Ecto neural progenitor cell (in vitro differentiated cells): ENCODE results near the gene RPS6KB2.
"Not testable (repeated sequence)": the region's sequence is repeated elsewhere in the genome, so short reads cannot be mapped to it uniquely, and the experiment has no call there.

Source experiments
- DNase-seq: peaks from one replicate; pipeline ENCODE4 v3.0.0-alpha.2; 2018; ENCODE audit warnings: low spot score

The RPS6KB2 gene

DNA sequence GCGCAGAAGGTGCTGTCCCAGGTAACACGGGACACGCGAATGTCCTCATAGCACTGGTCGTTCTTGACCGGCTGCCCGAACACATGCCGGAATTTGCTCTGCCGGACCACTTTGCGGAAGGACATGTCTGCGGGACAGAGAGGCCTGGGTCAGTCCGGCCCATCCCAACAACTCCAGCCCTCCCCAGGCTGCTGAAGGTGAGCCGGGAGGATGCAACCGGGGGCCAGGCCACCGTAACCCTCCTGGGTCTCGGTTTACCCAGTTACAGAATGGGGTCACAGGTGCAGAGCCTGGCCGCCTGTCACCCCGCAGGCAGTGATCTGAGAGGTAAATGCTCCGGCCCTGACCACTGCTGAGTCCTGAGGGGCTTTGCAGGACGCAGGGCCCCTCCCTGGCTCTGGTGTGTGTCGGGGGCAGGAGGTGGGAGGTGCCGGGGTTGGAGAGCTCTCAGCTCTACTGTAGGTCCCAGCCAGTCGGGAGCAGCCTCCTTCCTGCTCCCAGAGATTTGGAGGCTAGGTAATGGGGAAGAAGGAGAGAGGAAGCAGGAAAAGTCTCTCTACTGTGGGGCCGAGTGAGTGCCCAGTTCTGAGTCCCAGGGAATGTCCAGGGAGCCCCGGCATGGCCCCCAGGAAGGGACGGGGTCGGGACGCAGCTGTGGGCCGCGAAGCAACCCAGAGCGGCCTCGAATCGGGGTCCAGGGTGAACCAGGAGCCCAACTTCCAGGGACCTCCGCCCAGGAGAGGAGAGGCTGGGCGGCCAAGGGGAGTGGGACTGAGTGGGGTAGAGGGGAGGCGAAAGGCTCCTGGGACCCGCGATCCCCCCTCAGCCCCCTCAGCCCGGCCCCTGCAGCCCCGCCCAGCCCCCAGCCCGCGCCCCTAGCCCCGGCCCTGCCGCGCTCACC lies 14.5 kb downstream of the RPS6KB2 start:
- no peak for DNase-seq

DNA sequence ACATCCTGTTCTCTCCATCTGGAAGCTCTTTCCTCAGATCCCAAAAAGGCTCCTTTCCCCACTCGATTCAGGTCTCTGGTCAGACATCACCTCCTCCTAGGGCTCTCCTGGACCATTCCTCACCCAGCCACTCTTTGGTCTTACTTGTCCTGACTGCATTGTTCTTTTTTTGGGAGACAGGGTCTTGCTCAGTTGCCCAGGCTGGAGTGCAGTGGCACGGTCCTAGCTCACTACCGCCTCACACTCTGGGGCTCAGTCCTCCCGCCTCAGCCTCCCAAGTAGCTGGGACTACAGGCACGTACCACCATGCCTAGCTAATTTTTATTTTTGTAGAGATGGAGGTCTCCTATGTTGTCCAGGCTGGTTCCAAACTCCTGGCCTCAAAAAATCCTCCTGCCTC lies 17.2 kb downstream of the RPS6KB2 start:
- DNase-seq = no peak

DNA sequence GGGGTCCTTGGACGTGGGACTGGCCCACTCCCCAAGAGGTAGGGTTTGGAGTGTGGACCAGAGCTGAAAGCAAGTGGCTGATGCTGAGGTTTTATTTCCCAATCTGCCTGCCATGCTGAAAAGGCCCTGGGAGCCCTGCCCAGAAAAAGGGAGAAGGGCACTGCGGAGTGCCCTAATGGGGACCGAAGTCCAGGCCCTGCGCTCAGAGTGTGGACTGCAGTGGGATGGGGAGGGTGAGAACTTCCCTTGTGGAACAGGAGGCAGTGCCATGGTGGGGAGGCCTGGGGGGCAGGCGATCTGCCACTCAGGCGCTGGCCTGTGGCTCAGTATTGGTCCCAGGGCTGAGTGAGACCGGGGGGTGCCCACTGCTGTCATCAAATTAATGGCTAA lies 19.9 kb downstream of the RPS6KB2 start:
- DNase-seq = no peak

DNA sequence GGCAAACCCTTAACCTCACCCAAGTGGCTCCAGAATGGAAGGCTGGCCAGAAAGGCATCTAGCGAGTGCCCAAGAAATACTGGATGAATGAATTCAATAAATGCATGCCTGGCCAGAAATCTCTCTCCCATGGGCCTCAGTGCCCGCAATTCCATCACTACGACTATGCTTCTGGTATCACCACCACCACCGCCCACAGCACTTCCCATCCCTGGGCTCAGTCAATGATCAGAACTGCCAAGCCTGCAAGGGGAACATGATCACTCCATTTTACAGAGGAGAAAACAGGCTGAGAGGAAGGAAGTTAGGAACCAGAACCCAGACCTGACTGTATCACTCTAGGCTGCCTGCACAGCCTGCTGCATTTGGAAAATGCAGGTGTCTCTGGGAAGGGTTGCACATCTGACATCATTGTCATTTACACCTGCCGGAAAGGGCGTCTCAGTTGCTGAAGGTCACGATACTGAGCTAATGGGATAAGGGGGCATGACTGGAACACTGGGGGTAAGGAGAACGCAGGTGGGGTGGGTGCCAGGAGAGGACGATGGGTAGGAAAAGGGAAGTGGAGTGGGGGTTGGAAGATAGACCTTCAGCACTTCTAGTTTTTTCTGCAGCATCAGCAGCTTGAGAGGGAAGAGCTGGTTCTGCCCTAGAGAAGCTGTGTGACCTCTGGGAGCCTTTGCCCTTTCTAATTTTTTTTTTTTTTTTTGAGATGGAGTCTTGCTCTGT lies 21.0 kb downstream of the RPS6KB2 start:
- no peak for DNase-seq

DNA sequence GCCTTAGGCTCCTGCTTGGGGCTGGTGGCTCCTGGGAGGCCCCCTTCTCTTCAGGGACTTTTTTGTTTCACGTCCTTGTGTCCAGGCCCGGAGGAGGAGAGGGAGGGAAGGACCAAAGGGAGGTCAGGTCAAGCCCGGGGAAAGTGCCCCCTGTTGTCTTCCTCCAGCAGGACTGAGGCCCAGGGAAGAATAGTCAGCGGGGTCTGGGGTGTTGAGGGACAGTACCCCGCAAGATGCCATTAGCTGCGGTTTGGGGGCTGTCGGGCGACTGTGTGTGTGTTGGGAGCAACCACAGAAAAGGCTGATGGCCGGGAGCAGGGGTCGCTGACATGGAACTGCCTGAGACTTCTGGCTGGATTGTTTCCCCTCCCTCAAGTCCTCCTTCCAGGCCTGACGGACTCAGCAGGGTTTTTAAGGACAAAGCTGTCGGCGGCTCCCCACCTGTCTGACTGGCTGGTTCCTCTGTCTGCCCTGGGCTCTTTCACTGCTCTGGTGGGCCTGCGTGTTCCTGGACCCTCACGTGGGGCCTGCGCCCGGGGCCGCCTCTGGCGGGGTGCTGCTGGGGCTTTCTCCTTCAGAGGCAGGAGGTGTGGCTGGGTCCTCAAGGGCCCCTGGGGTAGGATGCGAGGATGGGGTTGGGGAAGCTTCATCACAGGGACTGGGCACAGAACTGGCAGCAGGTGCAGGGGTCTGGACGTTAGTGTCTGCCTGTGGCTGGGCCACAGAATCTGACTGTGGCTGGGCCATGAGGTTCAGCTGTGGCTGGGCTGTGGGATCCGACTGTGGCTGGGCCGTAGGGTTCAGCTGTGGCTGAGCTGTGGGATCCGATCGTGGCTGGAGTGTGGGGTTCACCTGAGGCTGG lies 22.7 kb downstream of the RPS6KB2 start:
- no peak for DNase-seq

DNA sequence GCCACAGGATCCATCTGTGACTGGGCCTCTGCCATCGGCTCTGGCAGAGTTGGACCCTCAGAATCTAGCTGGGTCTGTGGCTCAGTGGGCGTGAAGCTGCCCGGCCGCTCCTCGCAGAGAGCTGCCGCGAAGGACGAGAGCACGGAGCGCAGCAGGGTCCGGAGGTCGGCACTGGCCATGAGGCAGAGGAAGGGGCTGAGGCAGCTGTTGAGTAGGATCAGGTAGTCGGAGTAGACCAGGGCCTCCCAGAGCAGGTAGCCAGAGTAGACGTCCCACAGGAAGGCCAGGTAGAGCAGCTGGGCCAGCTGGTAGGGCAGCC lies 23.3 kb downstream of the RPS6KB2 start:
- no peak for DNase-seq

DNA sequence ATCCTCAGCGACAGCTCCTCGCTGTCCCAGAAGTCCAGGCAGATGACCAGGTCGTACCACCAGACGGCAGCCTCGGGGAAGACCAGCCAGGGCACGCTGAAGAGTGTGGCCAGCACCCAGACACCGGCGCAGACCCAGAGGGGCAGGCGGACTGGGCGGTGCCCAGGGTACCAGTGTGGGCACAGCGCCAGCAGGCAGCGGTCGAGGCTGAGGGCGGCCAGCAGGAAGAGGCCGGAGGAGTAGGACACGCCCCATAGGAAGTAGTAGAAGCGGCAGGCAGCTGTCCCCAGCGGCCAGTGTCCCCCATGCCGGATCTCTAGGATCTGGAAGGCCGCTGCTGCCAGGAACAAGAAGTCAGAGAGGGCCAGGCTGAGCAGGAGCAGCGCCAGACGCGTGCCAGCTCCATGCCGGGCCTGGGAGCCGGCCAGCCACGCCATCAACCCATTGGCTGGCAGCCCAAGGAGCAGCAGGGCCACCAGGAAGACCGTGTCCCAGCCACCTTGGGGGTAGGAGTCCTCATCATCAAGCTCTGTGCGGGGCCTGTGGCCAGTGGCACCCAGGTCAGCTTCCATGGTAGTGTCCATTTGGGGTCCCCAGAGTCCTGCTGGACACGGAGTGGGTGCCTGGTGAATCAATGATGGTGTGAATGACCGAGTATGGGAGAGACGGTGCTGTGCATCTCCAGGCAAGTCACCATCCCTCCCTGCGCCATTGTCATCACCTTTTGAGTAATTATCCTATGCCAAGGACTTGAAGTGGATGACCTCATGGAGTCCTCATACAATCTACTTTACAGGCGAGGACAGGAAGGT lies 24.1 kb downstream of the RPS6KB2 start, which contains the start of gene GPR152:
GPR152 (minus strand) TSS at position 589 of the 812 bp plus-strand sequence; CDS start at position 584, 5 bp downstream.
- no peak for DNase-seq

DNA sequence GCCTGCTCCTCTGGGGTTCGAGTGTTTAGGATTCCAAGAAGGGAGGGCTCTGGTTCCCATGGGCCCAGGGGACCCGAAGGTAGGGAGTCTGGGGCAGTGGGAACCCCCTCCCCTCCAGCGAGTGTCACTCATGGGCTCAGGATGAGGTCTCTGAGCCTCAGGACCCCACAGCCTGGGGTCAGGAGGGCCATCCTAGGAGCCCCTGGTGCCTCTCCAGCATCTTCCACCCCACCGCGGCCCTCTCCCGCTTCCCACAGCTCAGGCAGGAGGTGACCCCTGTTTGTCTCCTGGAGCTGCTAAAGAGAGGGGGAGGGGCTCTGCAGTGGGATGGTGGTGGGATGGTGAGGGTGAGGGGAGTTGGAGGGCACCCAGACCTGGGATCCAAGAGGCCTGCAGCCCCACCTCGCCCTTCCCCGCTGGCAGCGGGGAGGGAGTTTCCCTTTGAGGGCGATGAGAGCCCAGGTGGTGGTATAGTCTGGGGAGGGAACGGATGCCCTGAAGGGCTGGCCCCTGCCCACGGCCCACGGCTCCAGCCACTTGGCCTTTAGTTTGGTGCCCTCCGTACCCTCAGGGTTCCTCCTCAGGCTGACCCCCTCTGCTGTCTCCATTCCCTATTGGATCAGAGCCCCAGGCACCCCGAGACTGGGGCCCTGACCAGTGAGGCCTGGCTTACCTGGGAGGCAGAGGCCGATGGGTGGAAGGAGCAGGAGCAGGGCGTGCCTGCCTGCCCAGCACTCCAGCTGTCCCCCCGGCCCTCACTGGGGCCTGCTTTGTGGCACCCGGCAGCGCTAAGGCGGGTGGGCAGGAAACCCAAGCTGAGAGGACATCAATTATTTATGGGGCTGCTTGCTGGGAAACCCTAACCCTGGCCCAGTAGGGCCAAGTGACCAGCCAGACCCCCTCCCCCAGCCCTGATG lies 25.8 kb downstream of the RPS6KB2 start:
- DNase-seq = no peak

DNA sequence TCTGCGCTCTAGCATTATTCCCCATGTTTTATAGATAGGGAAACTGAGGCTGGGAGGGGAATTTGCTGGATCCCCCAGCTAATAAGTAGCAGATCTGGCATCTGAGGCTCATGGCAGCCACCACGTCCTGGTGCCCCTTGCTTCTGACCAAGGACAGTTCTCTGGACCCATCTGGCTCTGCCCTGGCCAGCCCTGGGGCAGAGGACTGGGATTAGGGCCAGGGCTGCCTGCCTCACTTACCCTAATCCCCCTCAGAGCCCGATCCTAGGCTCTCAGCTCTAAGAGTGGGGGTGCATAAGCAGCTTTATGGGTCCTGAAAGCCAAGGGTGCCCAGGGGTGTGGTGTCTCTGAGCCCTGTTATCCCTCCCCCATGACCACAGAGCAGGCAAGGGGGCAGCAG lies 26.8 kb downstream of the RPS6KB2 start, which contains the start of gene CABP4:
CABP4 (plus strand) TSS at position 301 of the 400 bp plus-strand sequence; CDS start at position 371, 70 bp downstream.
- no peak for DNase-seq

DNA sequence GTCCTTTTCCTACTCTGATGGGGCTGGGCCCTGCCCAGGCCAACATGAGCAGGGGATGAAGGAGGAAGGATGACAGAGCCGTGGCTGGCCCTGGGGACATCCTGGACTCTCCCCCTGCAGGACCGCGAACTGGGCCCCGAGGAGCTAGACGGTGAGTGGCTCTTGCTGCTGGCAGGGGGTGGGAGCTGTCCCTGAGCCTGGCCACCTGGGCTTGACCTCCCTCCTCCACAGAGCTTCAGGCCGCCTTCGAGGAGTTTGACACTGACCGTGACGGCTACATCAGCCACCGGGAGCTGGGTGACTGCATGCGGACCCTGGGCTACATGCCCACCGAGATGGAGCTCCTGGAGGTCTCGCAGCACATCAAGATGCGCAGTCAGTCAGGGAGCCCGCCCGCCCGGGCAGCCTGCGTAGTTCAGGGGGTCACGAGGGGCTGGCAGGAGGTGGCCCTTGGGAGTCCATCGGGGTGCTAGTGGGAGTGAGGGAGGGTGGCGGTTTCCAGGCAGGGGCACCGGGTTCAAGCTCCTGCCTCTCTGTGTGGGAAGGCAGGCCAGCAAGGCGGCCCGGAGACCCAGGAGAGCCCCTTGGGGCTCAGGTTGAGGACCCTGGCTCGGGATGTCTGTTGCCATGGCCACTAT lies 27.9 kb downstream of the RPS6KB2 start:
- no peak for DNase-seq

DNA sequence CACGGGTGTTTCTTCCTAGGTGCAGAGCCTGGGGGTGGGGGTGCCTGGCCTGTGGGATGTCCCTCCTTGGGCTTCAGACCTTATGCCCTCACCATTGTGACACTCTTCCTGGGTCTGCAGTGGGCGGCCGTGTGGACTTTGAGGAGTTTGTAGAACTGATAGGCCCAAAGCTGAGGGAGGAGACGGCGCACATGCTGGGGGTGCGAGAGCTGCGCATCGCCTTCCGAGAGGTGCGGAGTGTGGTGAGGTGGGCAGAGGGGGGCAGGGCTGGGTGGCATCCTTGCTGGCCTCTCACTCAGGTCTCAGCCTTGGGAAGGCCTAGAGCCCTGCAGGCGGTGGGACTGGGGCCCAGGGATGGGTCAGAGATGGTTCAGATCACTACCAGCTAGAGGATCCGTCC lies 29.2 kb downstream of the RPS6KB2 start:
- DNase-seq = no peak

DNA sequence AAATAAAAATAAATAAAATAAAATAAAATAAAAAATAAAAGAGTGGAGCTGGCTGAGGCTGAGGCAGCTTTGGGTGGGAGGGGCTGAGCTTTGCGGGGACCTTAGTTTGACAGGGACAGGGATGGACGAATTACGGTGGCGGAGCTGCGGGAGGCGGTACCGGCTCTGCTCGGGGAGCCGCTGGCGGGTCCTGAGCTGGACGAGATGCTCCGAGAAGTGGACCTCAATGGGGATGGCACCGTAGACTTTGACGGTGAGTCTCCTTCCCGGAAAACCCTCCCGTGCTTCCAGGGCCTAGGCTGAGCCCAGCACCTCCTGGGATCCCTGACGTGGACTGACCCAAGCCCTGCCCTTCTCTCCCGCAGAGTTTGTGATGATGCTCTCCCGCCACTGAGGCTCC lies 30.0 kb downstream of the RPS6KB2 start:
- DNase-seq = no peak

DNA sequence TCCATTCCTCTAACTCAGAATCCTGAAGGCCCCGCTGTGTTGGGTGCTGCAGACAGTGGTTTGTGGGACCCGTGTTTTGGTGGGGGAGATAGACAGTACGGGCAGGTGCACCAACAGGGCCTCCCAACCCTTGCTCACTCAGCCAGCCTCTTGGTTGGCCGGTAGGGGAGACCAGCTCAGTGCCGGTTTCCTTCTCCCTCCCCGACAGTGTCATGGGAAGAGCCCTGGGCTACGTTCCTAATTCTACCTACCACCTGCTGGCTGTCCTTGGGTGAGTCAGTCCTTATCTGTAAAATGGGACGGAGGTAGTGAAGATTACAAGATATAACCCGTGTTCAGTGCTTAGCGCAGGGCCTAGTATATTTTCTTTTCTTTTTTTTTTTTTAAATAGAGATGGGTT lies 34.9 kb downstream of the RPS6KB2 start:
- no peak for DNase-seq

DNA sequence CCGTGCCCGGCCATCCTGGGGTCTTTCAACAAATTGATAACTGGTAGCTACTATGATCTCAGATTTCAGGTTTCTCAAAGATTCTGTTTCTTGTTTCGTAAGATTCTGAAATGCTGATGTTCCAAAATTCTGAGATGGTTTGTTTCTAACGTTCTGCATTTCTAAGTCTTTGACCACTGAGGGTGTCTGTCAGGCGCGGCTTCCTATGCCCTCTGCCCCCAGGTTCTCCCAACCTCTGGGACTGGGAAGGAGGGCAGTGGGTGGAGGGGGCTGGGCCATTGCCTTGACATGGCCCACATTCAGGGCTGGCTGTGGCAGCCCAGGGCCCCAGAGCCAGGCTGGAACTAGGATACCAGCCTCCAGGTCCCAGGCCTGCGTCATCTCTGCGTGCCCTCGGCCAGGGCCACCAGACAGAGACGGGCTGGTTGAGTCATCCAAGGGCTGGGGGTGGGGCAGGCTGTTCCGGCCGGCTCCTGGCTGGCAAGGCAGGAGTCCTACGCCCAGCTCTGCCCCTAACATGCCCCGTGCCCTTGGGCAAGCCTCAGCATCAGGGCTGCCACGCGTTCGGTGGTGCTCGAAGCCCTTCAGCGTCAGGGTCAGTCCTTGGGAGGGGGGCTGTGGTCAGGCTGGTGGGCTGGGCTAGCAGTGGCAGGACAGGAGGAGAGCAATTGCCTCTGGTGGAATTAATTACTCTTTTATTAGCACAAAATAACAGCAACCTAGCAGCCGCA lies 35.6 kb downstream of the RPS6KB2 start:
- DNase-seq = no peak

DNA sequence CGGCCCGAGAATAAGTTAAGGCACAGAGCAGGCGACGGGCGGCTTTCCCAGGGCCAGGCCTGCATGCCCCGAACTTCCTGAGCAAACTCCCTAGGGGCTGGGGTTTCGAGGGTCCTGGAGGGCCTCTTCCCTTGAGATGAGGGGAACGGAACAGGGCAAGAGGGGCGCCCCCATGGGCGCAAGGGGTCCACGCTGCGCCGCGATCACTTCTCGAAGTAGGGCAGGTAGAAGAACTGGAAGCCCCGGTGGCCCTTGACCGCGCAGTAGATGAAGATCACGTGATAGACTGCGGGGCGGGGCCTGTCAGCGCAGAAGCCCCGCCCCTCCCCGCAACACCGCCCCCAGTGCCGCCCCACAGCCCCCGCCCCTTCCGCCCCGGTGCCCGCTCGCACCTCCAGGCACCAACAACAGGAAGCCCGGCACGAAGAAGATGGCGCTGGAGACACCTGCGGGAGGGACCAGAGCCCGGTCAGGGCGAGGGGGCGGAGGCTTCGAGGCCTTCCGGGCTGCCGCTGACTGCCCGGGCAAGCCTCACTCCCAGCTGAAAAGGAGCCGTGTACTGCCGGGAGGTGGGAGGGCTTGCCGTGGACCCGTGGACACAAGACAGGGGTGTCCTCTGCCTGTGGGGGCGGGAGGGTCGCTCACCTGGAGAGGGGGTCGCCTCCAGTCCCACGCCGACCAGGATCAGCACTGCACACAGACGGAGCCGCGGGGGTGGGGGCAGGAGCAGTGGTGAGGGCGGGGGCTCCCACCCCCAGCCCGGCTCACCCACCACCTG lies 36.3 kb downstream of the RPS6KB2 start:
- peak; percentile 91 for DNase-seq

DNA sequence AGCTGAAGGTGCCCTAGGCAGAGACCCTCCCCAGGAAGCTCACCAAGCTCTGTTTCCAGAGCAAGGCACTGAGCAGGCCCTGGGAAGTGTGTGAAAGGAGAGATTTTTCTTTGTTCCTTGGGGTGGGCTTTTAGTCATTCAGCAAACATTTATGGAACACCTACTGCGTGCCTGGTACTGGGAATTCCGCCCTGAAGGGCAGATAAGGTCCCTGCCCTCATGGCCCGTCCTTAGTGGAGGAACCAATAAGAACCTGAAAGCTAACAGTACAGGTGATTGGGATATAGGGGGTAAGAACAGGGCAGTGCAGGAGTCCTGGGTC lies 36.9 kb downstream of the RPS6KB2 start:
- no peak for DNase-seq

DNA sequence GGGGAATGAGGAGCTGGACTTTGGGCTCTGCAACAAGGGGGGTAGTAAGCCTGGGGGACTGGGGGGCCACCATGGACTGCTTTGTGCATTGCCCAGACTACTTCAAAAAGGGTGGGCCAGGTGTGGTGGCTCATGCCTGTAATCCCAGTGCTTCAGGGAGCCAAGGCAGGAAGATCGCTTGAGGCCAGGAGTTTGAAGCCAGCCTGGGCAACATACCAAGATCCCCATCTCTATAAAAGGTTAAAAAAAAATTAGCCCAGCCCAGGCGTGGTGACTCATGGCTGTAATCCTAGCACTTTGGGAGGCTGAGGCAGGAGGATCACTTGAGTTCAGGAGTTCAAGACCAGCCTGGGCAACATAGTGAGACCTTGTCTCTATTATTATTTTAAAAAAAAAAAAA lies 37.2 kb downstream of the RPS6KB2 start:
- DNase-seq = not testable (repeated sequence)

DNA sequence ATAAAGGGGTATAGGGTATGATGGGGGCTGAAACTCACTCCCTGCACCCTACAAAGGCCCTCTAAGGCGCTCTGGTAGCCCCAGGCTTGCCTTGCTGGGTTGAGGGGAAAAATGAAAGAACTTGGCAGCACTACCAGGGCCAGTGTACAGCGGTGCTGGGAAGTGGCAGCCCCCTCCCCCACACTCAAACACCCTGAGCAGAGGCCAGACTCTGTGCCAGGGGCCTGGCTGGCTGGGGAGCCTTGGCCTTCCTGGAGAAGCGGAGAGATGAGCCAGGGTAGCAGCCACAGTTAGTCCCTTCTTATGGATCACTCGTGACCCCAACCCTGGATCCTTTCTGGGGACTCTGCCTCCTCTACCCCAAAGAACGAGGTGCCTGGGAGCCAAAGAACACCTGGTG lies 38.1 kb downstream of the RPS6KB2 start:
- no peak for DNase-seq
